Middle frontal gyrus (tissue), 1 donor: ENCODE measurements around the gene TMEM225B.
A peak's percentile ranks its signal among the peaks of the same experiment; 100 is the strongest.
"Not testable (repeated sequence)": the region's sequence is repeated elsewhere in the genome, so short reads cannot be mapped to it uniquely, and the experiment has no call there.

Experiments used
- DNase-seq: peaks from one replicate; pipeline ENCODE4 v3.0.0-alpha.2; 2015; ENCODE audit warnings: low spot score; ENCODE audit errors: extremely low spot score

TMEM225B gene, protein sequence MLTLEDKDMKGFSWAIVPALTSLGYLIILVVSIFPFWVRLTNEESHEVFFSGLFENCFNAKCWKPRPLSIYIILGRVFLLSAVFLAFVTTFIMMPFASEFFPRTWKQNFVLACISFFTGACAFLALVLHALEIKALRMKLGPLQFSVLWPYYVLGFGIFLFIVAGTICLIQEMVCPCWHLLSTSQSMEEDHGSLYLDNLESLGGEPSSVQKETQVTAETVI

DNA sequence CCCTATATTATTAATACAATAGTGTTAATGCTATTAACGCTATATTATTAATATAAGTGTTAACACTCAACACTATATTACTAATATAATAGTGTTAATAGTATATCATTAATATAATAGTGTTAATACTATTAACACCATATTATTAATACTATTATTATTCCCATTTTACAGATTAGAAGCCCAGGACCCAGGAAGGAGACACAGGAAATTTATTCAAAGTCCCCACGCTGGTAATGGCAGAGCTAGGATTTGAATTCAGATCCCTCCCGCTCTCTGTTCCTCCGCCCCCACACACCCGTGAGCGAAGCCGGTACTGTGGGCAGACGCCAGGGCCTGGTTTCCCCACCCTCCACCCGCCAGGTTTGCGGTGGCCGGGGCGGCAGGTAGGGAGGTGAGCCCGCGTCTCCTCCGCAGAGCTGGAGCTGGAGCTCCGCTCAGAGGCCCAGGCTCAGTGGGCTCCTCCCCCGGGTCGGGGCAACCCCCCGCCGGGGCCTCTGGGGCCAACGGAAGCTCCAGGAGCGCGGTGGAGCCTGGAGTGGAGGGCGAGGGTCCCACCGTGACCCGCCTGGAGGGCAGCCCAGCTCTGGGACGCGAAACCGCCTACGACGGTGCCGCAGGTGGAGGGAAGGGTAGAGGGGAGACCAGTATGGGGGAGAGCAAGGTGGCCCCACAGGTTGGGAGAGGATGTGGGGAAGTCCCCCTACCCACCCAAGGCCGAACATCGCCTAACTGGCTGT, at the start of gene TMEM225B:
Gene TMEM225B, plus strand, starts transcription at position 506 of the 740 bp plus-strand sequence. CDS start 6,122 bp downstream, outside the sequence.
- DNase-seq: no peak

GRCh38 chr7:99549545-99549944, 48.5 kb upstream of the TMEM225B start:
- not testable (repeated sequence) for DNase-seq

DNA sequence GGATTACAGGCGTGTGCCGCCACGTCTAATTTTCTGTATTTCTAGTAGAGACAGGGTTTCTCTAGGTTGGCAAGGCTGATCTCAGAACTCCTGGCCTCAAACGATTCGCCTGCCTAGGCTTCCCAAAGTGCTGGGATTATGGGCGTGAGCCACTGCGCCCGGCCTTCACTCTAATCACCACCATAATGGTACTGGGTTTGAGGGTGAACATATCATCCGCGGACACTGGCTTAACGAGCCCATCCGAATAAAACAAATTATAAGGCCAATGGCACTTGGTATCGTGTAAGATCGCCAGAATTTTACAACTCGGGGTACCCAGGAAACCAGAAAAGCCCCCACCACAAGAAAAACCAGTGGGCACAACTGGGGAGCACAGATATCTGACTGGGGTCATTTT, 46.7 kb upstream of the TMEM225B start:
- no peak for DNase-seq

GRCh38 chr7:99551767-99552463, 46.2 kb upstream of the TMEM225B start, which contains the start of gene FAM200A:
FAM200A (minus strand) TSS chr7:99552114; CDS start chr7:99548407, 3,707 bp downstream.
- DNase-seq: peak; percentile 93

- no peak for DNase-seq
Observed at GRCh38 chr7:99553039-99553438, 45.0 kb upstream of the TMEM225B start.

DNA sequence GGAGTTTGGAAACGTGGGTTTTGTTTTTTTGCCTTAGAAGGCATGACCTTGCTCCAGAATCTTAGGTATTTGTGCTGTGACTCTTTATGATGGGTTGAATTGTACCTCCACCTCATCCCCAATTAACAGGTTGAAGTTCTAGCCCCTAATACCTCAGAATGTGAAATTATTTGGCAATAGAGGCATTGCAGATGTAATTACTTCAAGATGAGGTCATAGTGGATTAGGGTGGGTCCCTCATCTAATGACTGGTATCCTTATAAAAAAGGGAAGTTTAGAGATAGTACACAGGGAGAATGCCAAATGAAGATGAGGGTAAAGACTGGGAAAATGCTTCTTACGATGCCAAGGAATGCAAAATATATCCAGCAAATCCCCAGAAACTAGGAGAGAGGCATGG, 43.1 kb upstream of the TMEM225B start:
- DNase-seq: no peak

- DNase-seq: no peak
Observed at GRCh38 chr7:99557196-99557607, 40.9 kb upstream of the TMEM225B start.

DNA sequence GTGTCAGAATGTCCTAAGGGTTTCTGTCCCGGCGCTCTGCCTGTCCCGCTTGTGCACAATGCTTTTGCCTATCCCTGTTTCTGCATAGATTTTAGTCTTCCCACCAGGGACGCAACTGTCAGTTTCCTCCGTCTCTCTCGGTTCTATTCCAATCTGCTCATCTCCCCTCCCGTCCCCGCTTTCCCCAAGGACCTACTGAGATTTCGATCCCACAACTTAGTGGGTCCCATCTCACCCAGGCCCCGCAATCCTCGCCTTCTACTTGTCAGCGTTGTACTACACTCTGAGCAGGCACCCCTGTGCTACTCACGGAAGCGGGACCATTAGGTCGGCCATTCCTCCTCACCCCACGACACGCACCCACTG, 40.1 kb upstream of the TMEM225B start:
- DNase-seq: no peak

GRCh38 chr7:99558306-99559174, 39.5 kb upstream of the TMEM225B start, which contains the start of gene ZNF655:
ZNF655 (plus strand) TSS chr7:99558642; CDS start chr7:99560560, 1,918 bp downstream.
- DNase-seq: peak; percentile 73

DNA sequence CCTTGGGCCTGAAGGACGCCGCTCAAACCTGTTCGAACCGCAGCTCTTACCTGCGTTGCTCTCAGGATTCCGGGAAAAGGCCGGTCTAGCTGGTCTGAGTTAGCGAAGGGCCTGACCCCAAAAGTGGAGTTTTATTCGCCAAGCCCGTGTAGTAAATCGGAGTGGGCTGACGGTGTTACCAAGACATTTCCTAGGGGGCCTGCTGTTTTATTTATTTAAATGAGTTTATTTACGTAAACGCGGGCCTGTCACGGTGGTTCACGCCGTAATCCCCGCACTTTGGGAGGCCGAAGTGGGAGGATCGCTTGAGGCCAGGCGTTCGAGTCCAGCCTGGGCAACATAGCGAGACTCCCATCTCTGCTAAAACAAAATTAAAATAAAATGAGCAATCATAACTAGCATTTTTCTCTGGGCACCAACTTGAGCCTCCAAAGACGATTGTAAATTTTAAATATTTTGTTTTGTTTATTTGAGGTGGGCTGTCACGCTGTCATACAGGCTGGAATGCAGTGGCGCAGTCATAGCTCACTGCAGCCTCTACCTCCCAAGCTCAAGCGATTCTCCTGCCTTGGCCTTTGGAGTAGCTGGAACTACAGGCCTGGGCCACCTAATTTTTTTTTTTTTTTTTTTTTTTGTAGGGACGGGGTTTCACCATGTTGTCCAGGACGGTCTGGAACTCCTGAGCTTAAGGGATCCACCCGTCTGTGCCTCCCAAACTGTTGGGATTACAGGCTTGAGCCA, 38.7 kb upstream of the TMEM225B start:
- DNase-seq: no peak

DNA sequence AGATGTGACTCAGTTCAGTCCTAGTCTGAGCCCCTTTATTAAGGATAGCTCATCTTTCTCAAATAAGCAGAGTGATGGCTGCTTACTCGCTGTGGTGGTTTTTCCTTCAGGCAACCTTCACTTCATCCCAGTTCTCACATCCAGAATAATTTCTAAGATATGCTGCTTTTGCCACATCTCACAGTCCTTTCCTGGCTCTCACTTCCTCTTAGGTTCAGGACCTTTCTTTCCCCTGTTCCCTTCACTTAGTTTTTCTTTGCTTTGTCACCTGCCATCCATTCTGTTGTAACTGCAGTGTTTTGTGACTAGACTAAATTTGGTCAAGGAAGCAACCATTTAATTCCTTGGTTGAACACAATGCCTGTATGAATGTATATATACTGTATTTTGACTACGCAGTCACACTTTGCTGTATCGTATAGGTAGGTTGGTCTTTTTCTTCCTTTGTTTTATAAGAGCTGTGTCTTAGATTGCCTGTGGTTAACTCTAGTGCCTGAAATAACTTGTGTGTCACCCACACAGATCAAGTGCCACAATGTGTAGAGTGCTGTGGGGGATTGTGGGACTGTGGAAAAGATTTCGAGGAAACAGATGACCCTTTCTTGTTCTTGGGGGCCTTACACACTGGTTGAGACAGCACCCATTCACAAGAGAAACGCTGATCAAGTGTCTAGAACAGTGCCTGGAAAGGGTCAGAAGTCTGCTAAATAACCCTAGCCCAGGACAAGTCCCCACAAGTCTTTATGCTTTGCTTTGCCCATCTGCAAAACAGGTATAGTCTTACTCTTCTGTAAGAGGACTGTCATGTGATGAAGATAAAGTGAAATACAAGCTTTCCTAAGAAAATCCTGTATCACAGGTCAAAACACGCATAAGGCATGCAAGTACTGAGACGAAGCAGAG, 37.0 kb upstream of the TMEM225B start:
- no peak for DNase-seq

DNA sequence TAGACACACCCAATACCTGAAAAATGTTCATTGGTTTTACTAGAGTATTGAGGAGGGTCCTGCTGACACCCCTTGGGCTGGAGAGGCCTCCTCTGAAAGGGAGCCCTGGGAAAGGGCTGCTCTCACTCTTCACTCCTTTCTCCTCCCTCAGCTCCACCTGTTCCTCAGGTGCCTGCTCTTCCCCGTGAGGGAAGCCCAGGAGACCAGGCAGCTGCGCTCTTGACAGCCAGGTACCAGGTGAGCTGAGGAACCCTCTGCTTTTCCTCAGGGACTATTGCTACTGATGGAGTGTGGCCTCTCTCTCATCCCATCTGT, 36.4 kb upstream of the TMEM225B start:
- no peak for DNase-seq

DNA sequence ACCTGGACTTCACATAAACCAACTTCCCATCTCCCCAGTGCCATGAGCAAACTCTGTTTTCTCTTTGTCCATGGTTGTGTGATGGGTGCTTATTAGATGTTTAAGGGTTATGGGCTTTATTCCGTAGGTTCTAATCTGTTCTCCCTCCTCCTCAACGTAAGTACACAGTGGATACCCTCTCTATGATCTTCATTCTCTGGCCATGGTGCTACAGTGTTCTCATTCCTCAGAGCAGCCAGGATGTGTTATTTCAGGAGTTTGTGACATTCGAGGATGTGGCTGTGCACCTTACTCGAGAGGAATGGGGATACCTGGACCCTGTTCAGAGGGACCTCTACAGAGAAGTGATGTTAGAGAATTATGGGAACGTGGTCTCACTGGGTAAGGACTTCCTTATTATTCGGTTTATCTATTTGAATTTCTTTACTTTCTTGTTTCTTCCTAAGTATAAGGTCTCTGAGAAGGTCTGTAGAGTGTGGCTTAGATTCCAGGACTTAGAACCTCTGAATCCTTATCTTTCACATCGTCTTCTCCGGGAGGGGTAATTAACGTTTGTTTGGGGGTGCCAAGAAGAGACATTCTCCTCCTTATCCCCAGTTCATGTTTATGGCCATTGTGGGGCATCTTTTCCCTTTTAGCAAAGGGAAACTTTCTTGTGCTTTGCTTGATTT, 35.8 kb upstream of the TMEM225B start:
- DNase-seq: no peak

DNA sequence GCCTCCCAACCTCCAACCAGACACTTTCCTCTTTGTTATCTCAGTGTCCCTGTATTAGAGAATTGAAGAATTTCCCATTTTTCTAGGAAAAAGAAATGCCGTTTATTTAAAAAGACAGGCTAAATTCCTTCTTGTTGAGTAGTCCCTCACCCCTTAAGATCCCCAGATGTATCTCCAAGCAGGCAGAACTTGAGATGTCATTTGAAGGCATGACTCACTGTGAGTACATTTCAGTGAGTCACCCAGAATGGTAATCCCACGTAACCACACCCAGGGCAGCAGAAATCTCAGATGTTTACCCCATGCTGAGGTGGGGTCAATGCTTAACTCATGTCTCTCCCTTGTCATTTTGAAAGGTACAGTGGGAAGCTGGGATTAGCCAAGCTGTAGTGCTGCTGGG, 35.2 kb upstream of the TMEM225B start:
- no peak for DNase-seq

DNA sequence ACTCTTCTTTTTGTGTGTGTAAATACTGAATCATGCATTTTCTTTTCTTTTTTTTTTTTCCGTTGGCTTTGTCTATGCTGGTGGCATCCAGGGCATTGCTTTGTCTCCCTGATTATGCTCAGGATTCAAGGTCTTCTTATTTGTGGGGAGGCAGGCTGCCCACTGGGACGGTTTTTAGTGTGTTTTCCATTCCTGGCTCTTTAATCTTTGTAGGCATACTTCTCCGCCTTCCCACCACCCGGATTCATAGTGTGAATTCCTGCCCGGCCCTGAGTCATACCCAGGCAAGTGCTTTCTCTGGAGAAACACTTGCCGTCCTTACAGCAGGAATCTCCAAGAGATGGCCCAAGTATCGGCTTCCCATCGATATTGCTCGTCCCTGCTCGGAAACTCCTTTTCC, 34.4 kb upstream of the TMEM225B start:
- DNase-seq: no peak

DNA sequence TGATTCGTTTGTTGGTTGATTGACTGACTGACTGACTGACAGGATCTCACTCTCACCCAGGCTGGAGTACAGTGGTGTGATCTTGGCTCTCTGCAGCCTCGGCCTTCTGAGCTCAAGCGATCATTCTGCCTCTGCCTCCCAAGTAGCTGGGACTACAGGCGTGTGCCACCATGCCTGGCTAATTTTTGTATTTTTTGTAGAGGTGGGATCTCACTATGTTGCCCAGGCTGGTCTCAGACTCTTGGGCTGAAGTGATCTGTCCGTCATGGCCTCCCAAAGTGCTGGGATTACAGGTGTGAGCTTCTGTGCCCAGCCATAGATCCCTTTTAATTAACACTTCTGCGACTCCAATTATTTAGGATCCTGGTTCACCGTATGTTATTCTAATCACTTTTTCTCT, 29.3 kb upstream of the TMEM225B start:
- DNase-seq: not testable (repeated sequence)

- DNase-seq: no peak
Observed at GRCh38 chr7:99571768-99572167, 26.3 kb upstream of the TMEM225B start.

GRCh38 chr7:99573257-99573656, 24.8 kb upstream of the TMEM225B start:
- DNase-seq: no peak

GRCh38 chr7:99576251-99576650, 21.8 kb upstream of the TMEM225B start:
- DNase-seq: no peak
